Motor neuron (in vitro differentiated cells): Measurements from ENCODE around the gene FOXC1. TPM values are rescaled to one million over a fixed set of nuclear protein-coding genes. Genes with fewer than 3 reads are reported as not detected.

Experiments used
- ATAC-seq, 8 experiments: fragments of 200-7000 bp; cut with Tn5 transposase; replicated peaks in 6 of 8; 2 replicates each; pipeline ENCODE4 v1.8.0; 2021; ENCODE audit warnings: mild to moderate bottlenecking in 8 of 8, moderate library complexity in 8 of 8
- H3K27ac ChIP-seq, 2 donors: fragments of 250-450 bp; sonication (Bioruptor Pico); 2 replicates each; pipeline ENCODE4 v1.9.0; 2021; ENCODE audit warnings: antibody characterized with exemption in 2 of 2, mild to moderate bottlenecking in 2 of 2, moderate library complexity in 1 of 2
- H3K4me1 ChIP-seq, 2 donors: fragments of 250-450 bp; sonication (Bioruptor Pico); replicated peaks in 1 of 2; 2 replicates each; pipeline ENCODE4 v1.6.1; 2021; ENCODE audit warnings: antibody characterized with exemption in 2 of 2, mild to moderate bottlenecking in 2 of 2, moderate library complexity in 1 of 2
- H3K4me3 ChIP-seq, 5 donors: fragments of 250-450 bp; sonication (Bioruptor Pico); 2 replicates each; pipeline ENCODE4 v1.9.0; 2021; ENCODE audit warnings: antibody characterized with exemption in 5 of 5, mild to moderate bottlenecking in 5 of 5, moderate library complexity in 4 of 5
- WGBS, 10 experiments: fragments of 450-650 bp; shearing (Covaris generic); methylation state at CpG; one replicate each; pipeline ENCODE4 v1.0.0; 2022; 5-methylcytosine and 5-hydroxymethylcytosine counted together
- in situ Hi-C, 9 experiments: fragments of 400-800 bp; cut with MboI; loops; one replicate each; pipeline ENCODE4 v1.15.0; 2021; ENCODE audit warnings: low sequenced_read_pairs in 9 of 9, low pct_unique_long_range_greater_than_20kb in 2 of 9; ENCODE audit not compliant: unreplicated experiment in 9 of 9
- total RNA-seq, 8 experiments: library from RNA; unstranded; fragments of 300-600 nt; gene quantifications; 2 replicates each; pipeline versions ENCODE4 v1.2.3 to v1.2.4, GENCODE V29; 2022

Gene FOXC1
- total RNA-seq, 8 experiments from 2014 or later: 0.05 to 44.4 (median 1.0) TPM

DNA sequence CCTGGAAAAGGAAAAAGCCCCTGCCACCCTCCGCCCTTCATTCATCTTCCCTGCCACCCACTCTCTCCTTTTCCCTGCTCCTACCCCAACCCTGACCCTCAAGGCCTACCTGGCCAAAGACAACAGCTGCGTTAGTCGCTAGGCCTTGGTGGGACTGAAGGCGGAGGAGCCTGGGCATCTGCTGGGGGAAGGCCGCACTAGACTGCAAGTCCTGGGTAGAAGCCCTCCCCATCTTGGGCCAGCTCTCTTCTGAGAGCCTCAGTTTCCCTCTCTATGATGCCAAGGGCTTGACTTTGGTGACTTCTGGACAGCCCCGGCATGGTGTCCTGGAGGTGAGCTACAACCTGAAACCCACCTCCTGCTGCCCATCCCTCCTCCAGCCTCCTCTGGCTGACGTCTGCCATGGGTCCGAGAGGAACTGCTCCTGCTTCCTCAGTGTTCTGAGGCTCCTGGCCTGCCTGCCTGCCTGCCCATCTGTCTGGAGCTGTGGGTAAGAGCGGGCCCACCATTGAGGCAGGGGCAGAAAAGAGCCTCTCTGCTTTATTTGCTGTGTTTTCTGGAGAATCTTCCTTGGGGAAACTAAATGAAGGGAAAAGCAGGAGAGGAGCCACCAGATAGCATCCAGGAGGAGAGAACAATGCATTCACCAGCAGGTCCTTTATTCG is 7.5 kb upstream of the FOXC1 start:
- Histone ChIP-seq H3K4me1 (peaks cover 3 to 9% of the 10 kb centered on the region in 2 donors), H3K27ac (no peak overlapping the region), H3K4me3 (no peak overlapping the region)
- in situ Hi-C loops: loop anchor here in 5 of 9 experiments (10.0 to 25.0 kb wide), 4 partner anchors 510 to 1035 kb away; no protein-coding TSS in a partner anchor
- ATAC-seq: no peak
- 40 to 100% (median 58%) methylated on average over 1 to 3 of the region's 10 CpGs; no CpG with 5 or more reads in 4 of the 10 experiments for WGBS, 10 experiments

DNA sequence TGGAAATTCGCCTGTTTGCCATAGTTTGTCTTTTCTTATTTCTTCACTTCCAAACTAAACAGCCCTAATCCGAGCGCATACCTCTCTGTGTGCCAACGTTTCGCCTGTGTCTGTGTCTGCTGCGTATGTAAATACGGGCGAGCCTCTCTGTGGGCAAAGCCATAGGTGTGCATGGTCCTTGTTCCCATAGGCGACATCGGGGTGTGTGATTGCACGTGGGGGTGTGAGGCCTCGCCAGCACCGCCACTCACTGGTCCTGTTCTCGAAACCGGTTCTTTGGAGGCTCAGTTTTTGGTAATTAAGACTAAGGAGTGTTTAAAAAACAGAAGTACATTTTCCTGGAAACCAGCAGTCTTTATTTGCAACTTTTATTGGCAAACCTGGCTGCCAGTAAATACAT is 6.0 kb upstream of the FOXC1 start:
- 25 to 84% (median 68%) methylated on average over 2 to 14 of the region's 15 CpGs; no CpG with 5 or more reads in 2 of the 10 experiments for WGBS, 10 experiments
- in situ Hi-C loops: loop anchor here in 5 of 9 experiments (10.0 to 25.0 kb wide), 4 partner anchors 509 to 1034 kb away; no protein-coding TSS in a partner anchor
- Histone ChIP-seq H3K4me1 (peaks cover 5 to 17% of the 10 kb centered on the region in 2 donors), H3K4me3 (no peak overlapping the region), H3K27ac (no peak overlapping the region)
- no peak for ATAC-seq

DNA sequence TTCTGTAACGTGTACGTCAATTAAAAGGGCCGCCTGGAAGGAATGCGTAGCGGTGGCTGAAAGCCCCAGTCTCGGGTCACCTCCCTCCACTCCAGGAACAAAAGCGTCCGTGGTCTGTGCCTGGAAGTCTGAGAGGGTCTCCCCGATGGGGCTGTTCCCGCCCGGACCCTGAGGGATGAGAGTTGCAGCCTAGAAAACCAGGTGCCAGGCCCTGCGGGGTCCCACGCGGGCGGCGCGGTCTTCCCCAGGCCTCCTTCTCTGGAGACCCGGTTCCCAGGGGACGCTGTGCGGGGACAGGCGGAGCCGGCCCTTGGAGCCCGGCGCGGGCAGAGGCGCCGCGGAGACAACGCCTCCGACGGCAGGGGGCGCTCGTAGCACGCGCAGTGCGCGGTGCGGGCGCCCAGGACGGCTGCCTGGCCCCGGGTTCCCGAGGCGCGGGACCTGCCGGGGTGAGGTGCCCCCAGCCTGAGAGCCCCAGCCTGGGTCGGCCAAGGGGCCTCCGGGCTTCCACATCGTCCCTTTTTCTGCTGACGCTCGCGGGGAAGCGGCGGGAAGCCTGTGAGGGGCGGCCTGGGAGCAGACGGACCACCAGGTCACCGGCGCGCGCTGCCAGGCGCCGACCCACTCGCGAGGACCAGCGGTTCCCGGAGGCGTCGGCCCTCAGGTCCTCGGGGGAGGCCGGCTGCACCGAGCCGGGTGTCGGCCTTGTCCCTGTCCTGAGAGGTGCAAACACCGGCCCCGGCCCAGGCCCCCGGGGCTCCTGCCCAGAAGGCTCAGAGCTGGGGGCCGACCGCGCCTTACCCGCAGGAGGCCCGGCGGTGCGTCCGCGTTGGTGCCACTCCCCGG is 5.3 kb upstream of the FOXC1 start:
- Histone ChIP-seq H3K4me1 (peaks cover 5 to 17% of the 10 kb centered on the region in 2 donors), H3K4me3 (peak overlapping the region; percentile 15 to 29 (median 27)), H3K27ac (no peak overlapping the region)
- in situ Hi-C loops: loop anchor here in 5 of 9 experiments (10.0 to 25.0 kb wide), 4 partner anchors 508 to 1033 kb away; no protein-coding TSS in a partner anchor
- peak; percentile 79 to 98 (median 96) for ATAC-seq
- 0 to 12% (median 6%) methylated on average over 2 to 10 of the region's 85 CpGs; no CpG with 5 or more reads in 4 of the 10 experiments for WGBS, 10 experiments

DNA sequence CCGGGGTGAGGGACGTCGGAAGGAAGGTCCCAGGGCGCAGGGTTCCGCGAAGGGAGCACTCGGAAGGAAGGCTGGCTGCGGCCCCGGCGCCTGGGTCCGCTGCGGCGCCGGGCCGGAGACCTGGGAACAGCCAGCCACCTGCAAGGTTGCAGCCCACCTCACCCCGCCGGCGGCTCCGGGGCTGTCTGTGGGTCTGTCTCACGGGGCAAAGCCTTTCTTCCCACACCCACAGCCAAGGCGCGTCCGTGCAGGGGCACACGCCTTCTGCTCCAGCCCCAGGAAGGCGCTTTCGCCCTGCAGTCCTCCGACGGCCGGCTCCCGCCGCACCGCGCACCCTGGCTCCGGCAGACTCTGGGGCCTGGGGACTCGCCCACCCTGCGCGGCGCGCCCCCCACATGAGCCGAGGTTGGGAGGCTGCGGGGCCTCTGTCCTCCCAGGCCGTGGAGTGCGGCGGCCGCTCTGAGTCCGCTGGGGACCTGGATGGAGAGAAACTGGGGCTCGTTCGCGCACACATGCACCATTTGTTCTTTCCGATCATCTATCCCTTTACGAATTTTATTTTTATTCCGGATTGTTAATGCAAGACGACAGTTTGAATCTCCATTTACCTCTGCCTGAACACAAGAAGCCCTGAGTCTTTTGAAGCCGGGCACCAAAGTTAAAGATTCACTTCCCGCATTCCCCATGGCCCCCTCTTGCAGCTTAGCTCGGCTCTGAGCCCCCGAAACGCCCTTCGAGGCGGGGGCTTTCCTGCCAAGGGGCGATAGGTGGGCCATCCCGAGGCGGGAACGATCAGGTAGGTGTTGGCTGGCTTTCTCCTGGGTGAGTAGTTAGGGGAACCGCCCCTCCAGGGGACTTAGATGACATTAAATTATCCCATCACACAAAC is 4.5 kb upstream of the FOXC1 start:
- H3K4me1 ChIP-seq: peaks cover 5 to 17% of the 10 kb centered on the region in 2 donors
- ATAC-seq: no peak
- H3K4me3 ChIP-seq: peak overlapping the region in 1 of 5 donors; percentile 27
- 2 to 21% (median 8%) methylated on average over 3 to 23 of the region's 65 CpGs; no CpG with 5 or more reads in 3 of the 10 experiments for WGBS, 10 experiments
- in situ Hi-C loops: loop anchor here in 5 of 9 experiments (10.0 to 25.0 kb wide), 4 partner anchors 507 to 1032 kb away; no protein-coding TSS in a partner anchor
- no peak overlapping the region for H3K27ac ChIP-seq

DNA sequence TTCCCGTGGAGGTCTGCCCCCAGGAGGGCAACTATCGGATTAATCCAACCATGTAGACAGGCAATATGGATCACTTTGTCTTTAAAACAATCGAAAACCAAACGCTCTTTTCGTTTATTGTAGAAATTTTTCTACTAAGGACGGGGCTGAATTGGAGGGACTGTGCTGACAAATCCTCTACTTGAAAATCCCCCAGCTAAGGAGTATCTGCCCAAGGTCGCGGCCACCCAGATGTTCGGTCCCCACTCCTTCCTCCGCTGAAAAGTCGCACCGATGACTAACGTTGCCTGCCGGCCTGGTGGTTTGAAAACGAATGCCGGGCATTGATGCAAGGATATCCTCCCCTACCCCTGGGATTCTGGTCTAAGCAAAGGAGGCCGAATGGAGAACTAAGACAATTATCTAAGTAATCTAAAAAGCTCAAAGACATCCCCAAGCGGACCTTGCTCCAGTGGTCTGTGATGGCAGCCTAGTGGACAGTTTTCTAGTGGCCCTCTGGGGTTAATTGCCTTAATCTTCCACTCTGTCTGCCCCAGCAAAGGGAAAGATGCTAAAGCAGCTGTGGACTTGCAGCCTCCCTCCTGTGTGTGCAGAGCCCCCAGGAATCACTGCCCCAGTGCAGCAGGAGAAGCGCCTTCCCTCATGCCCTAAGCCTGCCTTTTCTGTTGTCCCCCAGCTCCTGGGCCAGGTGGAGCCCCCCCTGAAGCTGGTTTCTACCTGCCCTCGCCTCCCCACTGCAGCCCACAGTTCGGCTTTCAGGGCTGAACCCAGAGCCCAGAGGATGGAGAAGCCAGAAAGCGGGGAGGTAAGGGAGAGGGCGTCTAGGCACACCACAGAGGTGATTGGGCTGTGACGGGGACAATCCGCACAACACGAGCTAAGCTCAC is 3.6 kb upstream of the FOXC1 start:
- H3K27ac ChIP-seq: no peak overlapping the region
- H3K4me3 ChIP-seq: no peak overlapping the region
- WGBS, 10 experiments: 3 to 100% (median 8%) methylated on average over 1 to 18 of the region's 26 CpGs; no CpG with 5 or more reads in 2 of the 10 experiments
- no peak for ATAC-seq
- peaks cover 5 to 17% of the 10 kb centered on the region in 2 donors for H3K4me1 ChIP-seq
- in situ Hi-C loops: loop anchor here in 5 of 9 experiments (10.0 to 25.0 kb wide), 4 partner anchors 506 to 1031 kb away; no protein-coding TSS in a partner anchor

DNA sequence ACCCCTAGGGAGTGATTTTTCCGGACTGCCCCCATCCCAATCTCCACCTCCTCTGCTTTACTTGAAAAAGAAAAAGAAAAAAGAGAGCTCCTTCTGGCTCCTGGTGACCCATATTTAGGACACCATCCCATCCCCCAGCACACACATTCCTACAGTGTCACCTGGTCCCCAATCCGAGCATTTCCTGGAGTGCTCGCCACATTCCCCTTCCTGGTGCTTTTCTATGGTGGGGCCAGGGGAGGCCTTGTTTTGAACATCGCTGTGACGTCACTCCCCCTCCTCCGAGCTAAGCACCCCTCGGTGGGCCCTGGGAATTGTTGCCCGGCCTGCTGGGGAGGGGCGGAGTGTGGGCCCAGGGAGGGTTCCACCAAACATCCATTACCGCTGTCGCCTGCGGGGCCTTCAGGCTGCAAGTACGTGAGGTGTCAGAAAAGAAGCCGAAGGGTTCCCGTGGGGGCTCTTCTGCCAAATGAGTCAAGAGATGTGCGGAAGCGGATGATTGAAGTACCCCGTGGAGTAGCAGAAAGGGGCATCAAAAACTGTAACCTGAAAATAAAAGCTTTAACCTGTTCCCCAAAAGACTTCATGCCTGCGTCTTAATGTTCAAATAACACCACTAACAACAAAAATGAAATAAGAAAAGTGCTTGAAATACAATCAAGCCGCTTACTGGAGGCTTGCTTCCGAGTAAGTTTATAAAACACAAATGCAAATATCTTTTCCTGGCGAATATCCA is 2.8 kb upstream of the FOXC1 start:
- no peak overlapping the region for H3K27ac ChIP-seq
- peaks cover 5 to 17% of the 10 kb centered on the region in 2 donors for H3K4me1 ChIP-seq
- ATAC-seq: no peak
- WGBS, 10 experiments: 0 to 40% (median 14%) methylated on average over 1 to 8 of the region's 22 CpGs; no CpG with 5 or more reads in 2 of the 10 experiments
- in situ Hi-C loops: loop anchor here in 5 of 9 experiments (10.0 to 25.0 kb wide), 4 partner anchors 505 to 1030 kb away; no protein-coding TSS in a partner anchor
- H3K4me3 ChIP-seq: peak overlapping the region in 1 of 5 donors; percentile 7

DNA sequence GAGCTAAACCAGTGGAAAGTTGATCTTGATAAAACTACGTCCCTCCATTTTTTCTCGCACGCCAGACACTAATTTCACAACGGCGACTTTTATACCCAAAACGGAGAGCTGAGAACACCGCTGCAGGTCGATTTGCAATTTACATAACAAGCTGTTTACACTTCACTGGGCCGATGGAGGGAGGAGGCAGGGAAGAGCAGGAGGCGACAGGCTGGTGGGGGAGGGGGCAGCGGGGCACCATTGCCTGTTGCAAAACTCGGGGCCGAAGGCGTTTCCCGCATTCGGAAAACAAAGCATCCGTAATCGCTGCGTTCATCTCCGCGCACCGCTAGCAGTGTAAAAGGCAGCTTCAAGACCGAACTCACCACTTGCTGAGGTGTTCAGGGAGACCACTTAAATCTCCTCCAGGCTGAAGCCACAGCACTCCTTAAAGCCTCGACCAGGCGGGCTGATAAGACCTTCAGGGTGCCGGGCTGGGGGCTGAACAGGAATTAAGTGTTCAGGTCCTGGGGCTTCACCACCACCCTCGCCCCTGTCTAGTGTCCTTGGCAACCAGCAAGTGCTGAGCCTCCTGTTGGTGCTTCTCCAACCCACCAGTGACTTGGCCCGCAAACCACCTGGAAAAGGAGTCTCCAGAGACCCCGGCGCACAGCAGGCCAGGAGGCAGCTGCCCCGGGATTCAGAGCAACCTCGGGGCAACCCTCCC is 2.0 kb upstream of the FOXC1 start:
- no peak for ATAC-seq
- 0 to 40% (median 1%) methylated on average over 1 to 17 of the region's 32 CpGs; no CpG with 5 or more reads in 3 of the 10 experiments for WGBS, 10 experiments
- peak overlapping the region in 1 of 5 donors; percentile 7 for H3K4me3 ChIP-seq
- H3K27ac ChIP-seq: no peak overlapping the region
- in situ Hi-C loops: loop anchor here in 5 of 9 experiments (10.0 to 25.0 kb wide), 4 partner anchors 505 to 1030 kb away; no protein-coding TSS in a partner anchor
- peaks cover 5 to 17% of the 10 kb centered on the region in 2 donors for H3K4me1 ChIP-seq

DNA sequence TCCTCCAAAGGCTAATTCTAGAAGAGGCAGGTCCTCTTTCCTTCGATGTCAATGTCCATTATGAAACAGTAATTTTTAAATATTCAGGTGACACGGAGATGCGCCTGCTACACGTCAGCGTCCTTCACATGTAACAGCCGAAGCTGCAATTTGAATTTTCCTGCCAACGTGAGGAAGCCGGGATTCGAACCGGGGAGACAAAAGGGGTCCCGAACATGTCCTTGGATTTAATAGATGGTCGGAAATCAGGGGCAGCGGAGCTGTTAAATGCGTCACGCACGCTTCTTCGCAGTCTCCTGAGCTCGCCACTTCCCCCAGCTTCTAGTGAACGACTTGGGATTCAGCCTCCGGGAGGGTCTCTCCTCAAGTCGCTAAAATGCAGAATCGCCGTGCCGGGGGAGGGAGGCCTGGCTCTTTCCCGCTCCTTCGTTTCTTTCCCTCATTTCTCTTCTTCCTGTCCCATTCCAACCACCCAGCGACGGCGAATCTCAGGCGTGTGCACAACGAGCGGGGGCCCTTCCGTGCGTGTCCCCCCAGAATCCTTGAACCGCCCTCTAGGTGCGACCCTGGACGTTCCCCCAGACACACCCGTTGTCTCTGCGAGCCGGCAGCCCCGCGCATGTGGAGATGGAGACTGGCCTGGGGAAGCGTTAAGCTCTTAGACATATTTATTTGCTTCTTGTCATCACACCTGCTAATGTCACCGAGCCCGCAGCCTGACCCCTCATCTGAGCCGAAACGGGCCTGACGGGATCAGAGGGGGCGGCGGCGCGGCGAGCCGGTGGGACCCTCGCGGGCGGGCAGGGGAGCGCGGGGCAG is 1.3 kb upstream of the FOXC1 start:
- Histone ChIP-seq H3K4me1 (peaks cover 5 to 17% of the 10 kb centered on the region in 2 donors), H3K4me3 (peak overlapping the region in 1 of 5 donors; percentile 42), H3K27ac (no peak overlapping the region)
- WGBS, 10 experiments: 0 to 54% (median 15%) methylated on average over 3 to 14 of the region's 59 CpGs; no CpG with 5 or more reads in 4 of the 10 experiments
- in situ Hi-C loops: loop anchor here in 5 of 9 experiments (10.0 to 25.0 kb wide), 4 partner anchors 504 to 1029 kb away; no protein-coding TSS in a partner anchor
- ATAC-seq: no peak

DNA sequence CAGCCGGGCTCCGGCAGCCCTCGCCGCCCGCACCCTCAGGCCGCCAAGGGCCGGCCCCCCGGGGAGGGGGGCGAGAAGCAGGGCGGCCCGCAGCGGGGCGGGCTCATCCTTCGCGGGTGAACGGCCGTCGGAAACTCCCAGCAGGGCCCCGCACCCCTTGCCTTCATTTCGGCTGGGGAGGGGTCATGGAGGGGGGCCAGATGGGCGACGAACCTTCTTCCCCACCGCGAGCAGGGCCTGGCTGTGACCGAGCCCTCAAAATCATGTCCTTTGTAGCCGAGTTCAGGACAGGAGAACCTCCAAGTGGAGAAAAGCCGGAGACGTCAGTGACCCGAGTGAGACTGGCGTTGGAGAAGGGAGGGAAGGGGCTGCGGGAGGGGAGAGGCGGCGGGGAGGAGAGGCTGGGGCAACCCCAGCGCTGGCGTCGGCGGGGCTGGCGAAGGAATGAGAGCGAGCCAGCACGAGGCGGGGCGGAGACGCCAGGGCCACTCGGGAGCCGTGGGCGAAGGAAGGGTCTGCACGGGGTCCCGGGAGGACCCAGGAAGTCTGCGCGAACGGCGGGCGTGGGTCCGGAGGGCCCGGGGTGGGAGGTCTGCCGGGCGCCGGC is 571 bp upstream of the FOXC1 start:
- in situ Hi-C loops: loop anchor here in 5 of 9 experiments (10.0 to 25.0 kb wide), 4 partner anchors 503 to 1028 kb away; no protein-coding TSS in a partner anchor
- ATAC-seq: peak; percentile 1 to 31 (median 10)
- H3K4me1 ChIP-seq: peaks cover 3 to 20% of the 10 kb centered on the region in 2 donors
- H3K27ac ChIP-seq: no peak overlapping the region
- no CpG with 5 or more reads among the region's 58 CpGs for WGBS, 10 experiments
- H3K4me3 ChIP-seq: peak overlapping the region in 4 of 5 donors; percentile 12 to 42 (median 22)
